SK-N-SH treated with all-trans-retinoic acid at 6 μM for 48 hours (cell line): ENCODE results near the gene PRUNE2.

Experiments
- ISL1 ChIP-seq: fragments of 250-450 bp; sonication (Bioruptor Pico); IDR thresholded peaks from 2 replicates; pipeline ENCODE4 v2.1.2; 2022; ENCODE audit warnings: mild to moderate bottlenecking, moderate library complexity
- OSR1 ChIP-seq: fragments of 250-450 bp; sonication (Bioruptor Pico); IDR thresholded peaks from 2 replicates; pipeline ENCODE4 v1.8.0; 2022; ENCODE audit warnings: moderate library complexity, mild to moderate bottlenecking, inconsistent platforms
- PATZ1 ChIP-seq: fragments of 250-450 bp; sonication (Bioruptor Pico); IDR thresholded peaks from 2 replicates; pipeline ENCODE4 v1.8.0; 2020; ENCODE audit warnings: mild to moderate bottlenecking, moderate library complexity, borderline replicate concordance
- PPARA ChIP-seq: fragments of 250-450 bp; sonication (Bioruptor Pico); IDR thresholded peaks from 2 replicates; pipeline ENCODE4 v1.5.0; 2020; ENCODE audit warnings: mild to moderate bottlenecking, borderline replicate concordance
- SNAI2 ChIP-seq: fragments of 250-450 bp; sonication (Bioruptor Pico); IDR thresholded peaks from 2 replicates; pipeline ENCODE4 v1.5.0; 2020; ENCODE audit warnings: mild to moderate bottlenecking, moderate library complexity
- ZFP30 ChIP-seq: fragments of 450-650 bp; formaldehyde crosslinking; IDR thresholded peaks from 2 replicates; pipeline ENCODE4 v1.5.0; 2022; ENCODE audit warnings: mild to moderate bottlenecking, moderate library complexity
- ZNF565 ChIP-seq: fragments of 450-650 bp; formaldehyde crosslinking; conservative IDR thresholded peaks from 2 replicates; pipeline ENCODE4 v1.5.0; 2020; ENCODE audit warnings: low read depth, mild to moderate bottlenecking, moderate library complexity
- ZNF70 ChIP-seq: fragments of 450-650 bp; formaldehyde crosslinking; IDR thresholded peaks from 2 replicates; pipeline ENCODE4 v1.5.0; 2020; ENCODE audit warnings: mild to moderate bottlenecking, moderate library complexity

GRCh38 chr9:76902395-76902794, 3.5 kb downstream of the PRUNE2 start:
- no peak for TF ChIP-seq ZFP30 (CRISPR knock-in tag)
- TF ChIP-seq ZNF70 = no peak
- no peak for TF ChIP-seq OSR1 (CRISPR knock-in tag)
- no peak for TF ChIP-seq PATZ1
- no peak for TF ChIP-seq PPARA (CRISPR knock-in tag)
- no peak for TF ChIP-seq SNAI2
- no peak for TF ChIP-seq ISL1 (CRISPR knock-in tag)
- TF ChIP-seq ZNF565 = no peak
